HepG2 (cell line): ENCODE results near the gene TTLL8.
"Not testable (repeated sequence)": the region's sequence is repeated elsewhere in the genome, so short reads cannot be mapped to it uniquely, and the experiment has no call there.

Source experiments
- BHLHE40 ChIP-seq: IDR thresholded peaks from 2 replicates; pipeline ENCODE4 v1.6.1; 2011; ENCODE audit warnings: low read length, improper control_type of control experiment
- HDAC2 ChIP-seq: sonication (generic); formaldehyde crosslinking; IDR thresholded peaks from 2 replicates; pipeline ENCODE4 v1.4.0; 2020; ENCODE audit warnings: missing genetic modification reagents
- SMAD3 ChIP-seq: sonication (generic); formaldehyde crosslinking; IDR thresholded peaks from 2 replicates; pipeline ENCODE4 v1.4.0; 2020; ENCODE audit warnings: missing genetic modification reagents
- ZNF354B ChIP-seq: sonication (generic); formaldehyde crosslinking; IDR thresholded peaks from 2 replicates; pipeline ENCODE4 v1.8.0; 2022; ENCODE audit warnings: mild to moderate bottlenecking, missing genetic modification reagents

GRCh38 chr22:49981799-49982198 is 76.3 kb downstream of the TTLL8 start:
- TF ChIP-seq HDAC2 (CRISPR knock-in tag); BHLHE40; ZNF354B (CRISPR knock-in tag); SMAD3 (CRISPR knock-in tag): not testable (repeated sequence)
